GM18909 (cell line): Measurements from ENCODE around the gene KIF23.

Source experiments
- ATAC-seq: cut with Tn5 transposase; IDR thresholded peaks from one replicate; pipeline ENCODE4 v1.9.1; 2021; ENCODE audit warnings: mild to moderate bottlenecking; ENCODE audit not compliant: unreplicated experiment, poor library complexity

The KIF23 gene

DNA sequence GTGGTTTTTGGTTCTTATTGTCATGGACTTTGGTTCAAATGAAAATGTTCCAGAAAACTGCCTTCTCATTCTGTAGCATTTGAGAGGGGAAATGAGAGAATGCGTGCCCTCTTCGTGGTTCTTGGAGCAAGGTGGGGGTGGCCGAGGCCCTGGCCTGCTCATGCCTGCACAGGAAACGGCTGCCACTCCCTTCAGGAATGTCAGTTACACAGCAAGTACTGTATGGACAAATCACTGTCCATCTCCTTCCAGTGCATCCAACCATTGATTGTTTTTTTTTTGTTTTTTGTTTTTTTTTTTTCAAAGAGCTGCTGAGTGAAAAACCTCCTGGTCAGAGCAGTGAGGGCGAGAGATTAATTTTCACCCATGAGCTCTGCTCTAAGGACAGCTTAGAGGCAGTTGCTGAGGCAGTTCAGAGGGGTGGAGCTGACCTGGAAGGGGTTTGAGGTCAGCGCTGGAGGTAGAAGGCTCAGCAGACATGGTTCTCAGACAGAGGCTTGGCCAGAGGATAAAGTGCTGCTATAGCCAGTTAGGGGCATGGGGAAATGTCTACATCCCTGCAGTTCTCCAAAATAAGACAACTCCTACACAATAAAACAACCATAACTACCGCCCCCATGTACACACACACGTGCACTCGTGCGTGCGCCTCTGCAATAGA lies 20.2 kb upstream of the KIF23 start:
- ATAC-seq = no peak

DNA sequence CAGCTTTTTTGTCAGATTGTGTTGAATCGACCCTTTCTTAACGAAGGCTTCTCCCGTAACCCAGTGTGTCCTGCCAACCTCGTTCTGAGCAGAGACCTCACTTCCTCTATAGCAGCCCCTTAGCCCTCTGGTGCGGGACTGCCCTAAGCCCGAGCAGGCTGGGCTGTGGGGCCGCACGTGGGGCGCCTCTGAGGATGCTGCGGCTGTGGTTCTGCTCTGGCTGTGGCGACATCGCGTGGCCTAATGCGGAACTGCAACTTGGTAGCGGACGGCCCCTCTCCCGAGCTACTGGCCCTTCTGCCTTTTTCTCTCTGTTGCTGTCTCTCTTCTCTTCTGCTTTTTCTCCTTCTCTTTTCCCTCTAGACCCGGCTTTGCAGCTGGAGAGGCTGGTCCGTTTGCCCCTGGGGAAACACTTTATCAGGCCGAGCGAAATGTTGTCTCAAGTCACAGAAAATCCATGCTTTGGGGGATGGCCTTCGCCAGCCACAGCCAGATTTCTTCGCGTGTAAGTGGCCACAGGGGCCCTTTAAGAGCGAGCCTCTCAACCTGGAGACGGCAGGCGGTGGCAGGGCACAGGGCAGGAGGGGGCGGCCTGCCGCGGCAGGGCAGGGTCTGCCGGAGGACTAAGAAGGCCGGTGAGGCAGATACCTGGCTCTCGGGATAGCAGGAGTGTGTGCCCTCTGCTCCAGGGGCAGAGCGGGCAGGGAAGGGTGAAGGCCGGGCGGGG lies 19.4 kb upstream of the KIF23 start:
- ATAC-seq = no peak

DNA sequence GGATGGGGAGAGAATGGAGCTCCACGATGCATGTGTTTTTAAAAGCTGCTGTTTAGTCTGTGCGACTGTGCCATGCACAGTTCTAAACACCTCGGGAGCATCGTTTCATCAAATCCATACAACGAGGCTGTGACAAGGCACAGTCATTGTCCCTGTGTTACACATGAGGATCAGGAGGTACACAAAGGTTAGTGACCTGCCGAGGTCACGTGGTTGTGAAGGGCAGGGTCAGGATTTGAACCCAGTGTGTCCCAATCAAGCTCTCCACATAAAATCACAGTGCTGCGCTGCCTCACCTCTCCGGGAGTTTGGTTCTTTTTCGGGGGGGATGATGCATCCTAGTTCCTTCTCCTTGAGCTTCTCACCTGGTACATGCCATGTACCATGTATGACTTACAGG lies 18.7 kb upstream of the KIF23 start:
- no peak for ATAC-seq

DNA sequence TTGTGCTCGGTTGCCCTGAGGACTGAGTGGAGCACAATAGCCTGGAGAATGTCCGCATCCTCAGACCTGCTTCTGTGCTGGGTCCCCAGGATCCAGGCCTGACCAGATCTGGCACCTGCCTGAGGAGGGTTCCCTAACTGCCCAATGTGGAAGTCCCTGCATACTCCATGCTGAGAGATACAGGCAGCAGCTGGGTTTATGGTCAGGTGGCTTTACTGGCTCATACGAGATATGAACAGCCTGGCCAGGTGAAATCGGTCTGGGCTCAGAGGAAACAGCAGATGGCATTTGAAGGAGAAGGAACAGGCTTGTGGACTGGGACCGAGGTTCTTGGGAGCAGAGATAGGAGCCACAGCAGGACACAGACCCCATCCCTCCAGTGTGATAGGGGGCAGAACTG lies 18.2 kb upstream of the KIF23 start:
- ATAC-seq = no peak

DNA sequence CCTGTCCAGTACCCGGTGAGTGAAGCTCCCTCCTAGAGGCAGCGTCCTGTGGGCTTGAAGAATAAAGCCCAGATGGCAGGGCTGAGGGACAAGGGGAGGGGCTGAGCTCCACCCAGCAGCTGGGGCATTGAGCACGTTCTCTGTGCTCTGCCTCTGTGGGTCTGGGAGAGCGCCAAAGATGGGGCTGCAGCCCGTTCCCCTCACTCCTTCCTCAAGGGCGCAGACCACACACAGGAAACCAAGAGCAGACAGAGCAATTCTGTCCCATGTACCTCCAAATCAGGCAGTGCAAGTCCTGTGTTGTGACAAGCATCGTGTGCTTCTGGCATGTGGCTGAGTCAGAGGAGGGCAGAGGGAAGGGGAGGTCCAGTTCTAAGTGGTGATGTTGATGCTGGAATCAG lies 15.7 kb upstream of the KIF23 start:
- ATAC-seq = no peak

DNA sequence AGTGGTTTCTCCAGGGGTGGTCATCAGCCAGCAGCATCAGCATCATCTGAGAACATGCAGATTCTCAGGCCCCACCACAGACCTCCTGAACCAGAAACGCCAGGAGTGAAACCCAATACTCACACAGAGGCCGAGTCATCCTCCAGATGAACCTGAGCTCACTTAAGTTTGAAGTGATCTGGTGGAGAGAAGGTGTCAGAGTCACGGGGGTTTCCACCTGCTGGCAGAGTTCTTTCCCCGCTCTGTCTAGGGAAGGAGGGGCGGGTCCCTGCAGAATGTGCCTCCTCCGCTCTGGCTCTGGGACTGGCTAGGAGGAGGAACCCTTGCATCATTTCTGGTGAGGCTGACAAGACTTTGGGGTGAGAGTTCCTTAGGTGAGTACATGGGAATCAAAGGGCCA lies 13.3 kb upstream of the KIF23 start:
- no peak for ATAC-seq

DNA sequence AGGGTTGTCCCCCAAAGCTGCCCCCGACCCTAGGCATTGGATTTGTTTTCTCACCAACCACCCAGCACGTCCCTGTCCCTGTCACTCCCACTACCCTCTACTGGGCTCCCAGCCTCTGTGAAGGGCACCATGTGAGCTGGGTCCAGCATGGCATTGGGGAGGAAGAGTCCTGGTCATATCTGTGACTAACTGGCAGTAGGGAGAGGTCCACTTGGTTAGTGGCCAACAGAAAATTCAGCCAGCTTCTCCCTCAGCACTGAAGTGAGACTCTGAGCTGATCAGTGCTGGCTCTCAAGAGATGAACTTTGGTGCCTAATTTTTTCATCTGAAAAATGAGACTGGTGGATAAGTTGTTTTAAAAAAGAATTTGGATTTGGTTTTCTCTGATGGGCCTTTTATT lies 11.3 kb upstream of the KIF23 start:
- ATAC-seq = no peak

DNA sequence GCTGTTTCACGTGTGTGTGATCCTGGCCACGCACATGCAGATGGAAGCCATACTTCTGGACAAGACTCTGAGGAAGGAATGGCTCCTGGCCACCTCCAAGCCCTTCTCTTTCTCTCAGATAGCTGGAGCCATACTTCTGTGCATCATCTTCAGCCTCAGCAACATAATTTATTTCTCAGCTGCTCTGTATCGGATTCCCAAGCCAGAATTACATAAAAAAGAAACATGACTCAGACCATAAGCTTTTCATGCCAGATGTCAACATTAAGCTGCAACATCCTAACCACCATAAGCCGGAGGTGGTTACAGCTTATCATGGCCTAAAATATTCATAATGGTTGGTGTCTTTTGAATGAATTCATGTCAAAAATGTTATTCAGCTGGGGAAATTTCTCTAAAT lies 10.6 kb upstream of the KIF23 start:
- no peak for ATAC-seq

DNA sequence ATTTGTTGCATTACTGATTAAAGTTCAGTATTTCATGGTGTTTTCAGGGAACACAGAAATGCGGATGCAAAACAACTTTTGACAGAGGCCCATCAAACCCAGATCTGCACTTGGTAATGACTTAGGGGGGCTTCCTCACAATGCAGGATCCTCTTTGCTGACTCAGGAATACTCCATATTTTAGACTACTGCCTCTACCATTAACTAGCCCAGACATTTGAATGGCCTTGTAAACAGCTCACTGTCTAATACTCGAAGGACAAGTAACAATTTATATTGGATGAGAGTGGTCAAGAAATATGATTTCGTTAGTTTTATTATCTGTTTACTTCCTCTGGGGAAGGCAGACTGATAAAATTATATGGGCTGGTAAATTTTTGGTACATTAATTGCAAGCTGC lies 9.0 kb upstream of the KIF23 start:
- ATAC-seq = no peak

DNA sequence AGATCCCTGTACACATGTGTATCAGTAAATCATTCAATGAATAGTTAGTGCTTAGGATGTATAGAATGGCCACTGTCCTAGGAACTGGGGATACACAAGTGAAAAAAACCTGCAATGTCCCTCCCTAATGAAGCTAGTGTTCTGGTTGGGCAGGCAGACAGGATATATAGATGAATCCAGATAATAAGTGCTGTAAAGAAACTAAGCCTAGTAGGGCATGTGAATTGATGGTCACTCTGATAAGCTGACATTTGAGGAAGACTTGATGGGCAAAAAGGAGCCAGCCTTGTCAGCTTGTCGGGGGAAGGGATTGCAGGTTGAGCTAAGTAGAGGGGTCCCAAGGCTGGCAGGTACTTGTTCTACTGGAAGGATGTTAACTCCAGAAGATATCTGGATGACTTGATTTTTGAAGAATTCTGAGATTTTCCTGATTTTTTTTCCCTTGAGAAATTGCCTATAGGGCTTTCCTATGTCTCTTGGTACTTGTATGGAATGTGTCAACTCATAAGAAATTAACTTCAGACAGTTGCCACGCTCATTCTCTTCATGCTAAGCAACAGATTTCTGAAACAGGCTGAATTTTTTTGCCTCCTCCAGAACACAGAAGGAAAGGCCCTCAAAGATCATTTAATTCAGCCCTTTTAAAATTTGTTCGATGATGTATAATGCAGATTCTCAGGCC lies 6.3 kb upstream of the KIF23 start:
- no peak for ATAC-seq

DNA sequence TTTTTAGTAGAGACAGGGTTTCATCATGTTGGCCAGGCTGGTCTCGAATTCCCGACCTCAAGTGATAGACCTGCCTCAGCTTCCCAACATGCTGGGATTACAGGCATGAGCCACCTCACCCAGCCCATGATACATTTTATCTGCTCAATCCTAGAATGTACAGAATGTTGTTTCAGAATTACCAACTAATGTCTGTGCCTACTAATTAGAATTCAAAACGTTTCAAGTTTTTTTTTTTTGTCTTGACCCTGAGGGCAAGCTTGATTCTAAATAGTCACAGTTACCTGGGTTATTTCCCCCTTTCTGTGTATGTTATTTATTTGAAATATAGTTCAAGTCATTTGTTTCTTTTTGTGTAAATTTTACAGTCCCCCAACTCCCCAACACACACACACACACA lies 5.3 kb upstream of the KIF23 start:
- ATAC-seq = no peak

DNA sequence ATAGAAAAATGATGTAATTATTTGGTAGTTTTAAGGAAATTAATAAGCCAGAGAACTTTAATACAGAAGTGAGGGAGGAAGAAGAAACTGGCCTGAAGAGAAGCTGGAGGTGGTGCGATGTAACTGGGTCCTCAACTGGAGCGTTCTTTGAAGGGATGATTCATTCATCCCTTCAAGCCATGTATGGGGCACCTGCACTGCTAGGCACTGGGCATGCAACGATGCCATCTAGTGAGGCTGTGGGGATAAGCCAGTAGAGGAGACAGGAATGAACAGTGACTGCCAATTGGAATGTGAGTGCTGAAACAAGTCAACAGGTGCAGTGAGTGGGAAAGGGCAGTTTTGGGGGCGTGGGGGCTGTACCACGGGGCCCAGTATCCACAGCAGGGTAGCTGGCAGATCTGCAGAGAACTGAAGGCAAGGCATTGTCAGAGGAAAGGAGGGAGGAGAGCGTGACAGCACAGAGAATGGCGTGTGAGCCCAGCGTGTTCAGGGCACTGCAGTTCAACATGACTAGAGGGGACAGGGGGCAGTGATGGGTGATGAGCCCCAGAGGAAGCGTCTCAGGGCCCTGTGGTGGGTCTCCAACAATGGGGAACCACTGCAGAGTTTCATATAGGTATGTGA lies 3.8 kb upstream of the KIF23 start:
- ATAC-seq = no peak

DNA sequence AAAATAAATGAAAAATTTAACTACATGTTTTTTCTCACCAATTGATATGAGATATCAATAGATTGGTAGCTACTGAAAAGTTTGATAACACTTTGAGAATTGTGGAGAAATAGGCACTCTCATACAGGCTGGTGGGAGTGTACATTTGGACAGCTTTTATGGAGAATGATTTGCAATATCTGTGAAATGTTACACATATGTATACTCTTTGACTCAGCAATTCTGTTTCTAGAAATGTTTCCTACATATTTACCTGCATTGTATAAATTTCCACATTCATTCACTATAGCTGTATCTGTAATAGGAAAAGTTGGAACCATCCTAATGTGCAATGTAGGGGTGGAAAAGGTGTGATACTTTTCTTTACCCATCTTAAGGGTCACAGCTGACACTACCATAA lies 1.9 kb upstream of the KIF23 start:
- ATAC-seq = no peak

DNA sequence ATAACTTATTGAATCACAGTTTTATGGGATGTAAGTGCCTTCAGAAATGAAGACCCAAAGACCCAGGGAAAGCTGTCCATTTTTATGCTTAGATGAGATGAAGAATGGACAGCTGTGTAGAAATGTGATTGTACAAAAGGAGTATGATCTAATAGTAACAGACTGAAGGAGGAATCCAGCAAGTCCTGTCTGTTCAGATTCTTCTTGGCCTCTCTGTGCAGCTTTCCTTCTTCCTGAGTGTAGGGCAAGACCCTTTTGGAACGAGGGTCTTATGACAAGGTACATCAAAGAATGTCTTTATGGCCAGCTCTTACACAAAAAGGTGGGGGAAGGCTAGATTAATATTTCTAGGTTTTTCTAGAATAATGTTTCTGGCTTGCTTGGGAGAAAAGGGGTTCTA lies 1.4 kb upstream of the KIF23 start:
- no peak for ATAC-seq

DNA sequence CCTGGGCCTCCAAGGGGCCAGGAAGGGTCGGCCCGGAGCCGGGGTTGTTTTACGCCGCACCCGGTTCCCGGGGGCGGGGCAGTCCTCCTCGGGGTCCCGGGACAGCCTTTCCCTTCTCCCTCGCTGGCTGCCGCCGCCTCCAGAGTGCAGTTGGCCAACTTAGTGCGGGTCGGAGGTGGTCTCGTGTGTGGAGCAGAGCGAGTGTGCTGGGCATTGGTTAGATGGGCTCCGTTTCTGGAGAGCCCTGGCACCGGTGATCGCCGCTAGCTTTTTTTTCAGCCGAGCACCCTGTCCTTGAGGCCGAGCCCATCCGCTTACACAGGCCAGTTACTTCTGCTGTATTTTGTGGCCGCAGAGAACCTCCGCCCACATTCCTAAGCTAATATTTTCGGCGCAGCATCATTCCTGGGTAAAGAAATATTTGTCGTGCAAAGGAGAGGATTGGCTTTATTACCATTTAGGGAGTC lies 585 bp downstream of the KIF23 start:
- ATAC-seq = peak; percentile 38

DNA sequence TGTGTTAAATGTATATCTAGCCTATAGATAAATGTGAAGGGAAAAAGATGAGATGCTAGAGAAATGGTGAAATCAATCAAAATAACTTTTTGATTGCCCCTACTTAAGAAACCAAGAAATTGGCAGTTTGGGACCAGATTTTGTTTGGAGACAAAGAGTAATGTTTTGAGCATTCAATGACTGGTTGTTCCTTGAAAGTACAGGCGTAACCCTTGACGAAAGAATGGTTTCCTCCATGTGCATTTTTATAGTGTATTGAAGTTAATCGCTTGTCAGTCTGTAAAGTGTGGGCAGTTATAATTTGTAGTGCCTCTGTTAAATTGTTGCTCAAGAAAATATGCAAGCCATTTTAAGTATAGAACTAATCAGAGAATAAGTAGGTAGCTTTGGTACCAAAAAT lies 1.2 kb downstream of the KIF23 start:
- no peak for ATAC-seq

DNA sequence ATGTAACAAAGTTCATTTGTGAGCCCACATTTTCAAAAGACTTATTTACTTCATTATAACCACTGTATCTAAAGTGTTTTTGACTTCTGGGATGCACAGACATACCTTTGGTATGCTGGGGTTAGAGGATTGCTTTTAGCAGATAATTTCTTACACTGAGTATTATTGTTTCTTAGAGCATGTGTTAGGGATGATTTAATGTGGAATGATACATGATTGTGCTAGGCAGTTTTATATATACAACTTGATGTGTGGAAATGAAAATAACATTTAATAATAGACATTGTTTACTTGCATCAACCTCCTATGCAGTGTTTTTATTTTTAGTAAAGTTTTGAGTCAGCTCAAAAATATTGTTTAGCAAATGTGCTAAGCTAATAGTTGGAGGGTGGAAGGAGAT lies 3.4 kb downstream of the KIF23 start:
- ATAC-seq = no peak

DNA sequence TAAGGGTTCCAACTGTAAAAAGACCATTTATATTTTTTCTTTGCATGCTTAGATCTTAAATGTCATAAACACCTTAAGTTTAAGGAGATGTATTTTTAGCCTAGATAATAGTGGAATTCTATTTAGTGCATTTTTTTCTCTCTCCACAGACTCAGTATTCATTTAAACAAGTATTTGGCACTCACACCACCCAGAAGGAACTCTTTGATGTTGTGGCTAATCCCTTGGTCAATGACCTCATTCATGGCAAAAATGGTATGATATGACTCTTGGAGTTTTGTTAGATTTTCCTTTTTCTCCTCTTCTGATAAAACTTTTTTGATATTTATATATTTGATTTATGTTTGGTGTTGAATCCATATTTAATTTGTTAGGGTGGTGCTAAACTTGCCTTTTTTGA lies 7.3 kb downstream of the KIF23 start:
- no peak for ATAC-seq

DNA sequence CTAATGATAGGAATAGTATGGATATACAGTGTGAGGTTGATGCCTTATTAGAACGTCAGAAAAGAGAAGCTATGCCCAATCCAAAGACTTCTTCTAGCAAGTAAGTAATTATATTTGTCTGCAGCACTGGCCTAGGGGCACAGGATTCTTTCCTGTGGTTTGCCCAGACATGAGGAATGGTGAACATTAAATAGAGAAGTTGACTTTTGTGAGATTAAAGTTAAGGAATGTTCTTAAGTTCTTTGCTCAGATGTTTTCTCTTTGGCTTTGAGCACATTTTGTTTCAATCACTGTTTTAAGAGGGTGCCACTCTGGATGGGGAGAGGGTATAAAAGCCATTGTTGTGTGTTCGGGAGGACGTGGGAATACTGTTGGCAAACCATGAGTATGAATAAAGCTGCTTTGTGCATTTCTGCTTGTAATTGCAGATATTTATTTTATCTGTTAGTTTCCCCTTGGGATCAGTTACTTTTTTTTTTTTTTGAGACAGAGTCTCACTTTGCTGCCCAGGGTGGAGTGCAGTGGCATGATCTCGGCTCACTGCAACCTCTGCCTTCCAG lies 8.3 kb downstream of the KIF23 start:
- no peak for ATAC-seq

DNA sequence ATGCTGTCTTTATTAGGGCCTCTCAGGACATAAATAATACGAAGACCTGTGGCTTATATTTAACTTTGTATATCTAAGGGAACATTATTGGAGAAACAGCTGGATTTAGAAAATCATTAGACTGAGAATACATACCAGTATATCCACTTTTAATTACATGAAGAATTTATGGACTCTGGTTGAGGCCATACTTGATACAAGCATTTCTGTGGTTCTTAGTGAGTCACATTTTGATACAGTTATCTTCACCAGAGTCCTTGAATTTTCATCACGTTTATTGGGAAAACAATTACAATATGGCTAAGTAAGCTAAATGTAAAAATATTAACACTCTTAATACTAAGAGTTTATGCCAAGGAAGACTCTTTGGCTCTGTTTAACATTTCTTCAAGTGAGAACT lies 9.9 kb downstream of the KIF23 start:
- no peak for ATAC-seq
